8988T (cell line): Measurements from ENCODE around the gene TELO2.
"Not testable (repeated sequence)": the region's sequence is repeated elsewhere in the genome, so short reads cannot be mapped to it uniquely, and the experiment has no call there.

Experiments used
- DNase-seq: peaks from one replicate; pipeline ENCODE4 v3.0.0; 2011

TELO2 gene

DNA sequence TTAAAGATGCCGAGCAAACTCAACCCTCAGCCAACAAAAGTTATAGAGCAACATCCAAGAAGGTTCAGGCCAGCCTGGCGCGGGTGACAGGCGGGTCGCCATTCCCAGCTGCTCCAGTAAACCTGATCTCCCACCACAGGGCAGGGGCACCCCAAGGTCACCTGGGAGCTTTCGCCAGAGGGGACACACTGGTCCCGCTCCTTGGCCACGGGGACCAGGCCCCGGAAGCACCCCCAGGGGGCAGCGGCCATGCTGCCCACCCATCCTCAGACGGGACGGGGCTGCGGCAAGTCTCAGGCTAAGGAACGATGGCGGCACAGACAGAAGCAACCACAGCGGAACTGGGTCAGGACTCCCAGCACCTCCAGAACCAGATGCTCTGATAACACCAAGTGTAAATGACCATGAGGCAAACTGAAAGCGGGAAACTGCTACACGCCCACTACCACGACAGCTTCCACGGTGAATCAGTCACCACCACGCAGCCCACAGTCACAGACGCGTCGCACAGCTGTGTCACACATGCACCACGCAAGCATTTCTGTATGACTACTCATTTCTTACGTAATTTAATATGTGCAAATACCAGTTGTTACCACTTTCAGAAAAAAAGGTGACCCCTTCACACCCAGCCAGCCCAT lies 34.7 kb upstream of the TELO2 start:
- DNase-seq: no peak

DNA sequence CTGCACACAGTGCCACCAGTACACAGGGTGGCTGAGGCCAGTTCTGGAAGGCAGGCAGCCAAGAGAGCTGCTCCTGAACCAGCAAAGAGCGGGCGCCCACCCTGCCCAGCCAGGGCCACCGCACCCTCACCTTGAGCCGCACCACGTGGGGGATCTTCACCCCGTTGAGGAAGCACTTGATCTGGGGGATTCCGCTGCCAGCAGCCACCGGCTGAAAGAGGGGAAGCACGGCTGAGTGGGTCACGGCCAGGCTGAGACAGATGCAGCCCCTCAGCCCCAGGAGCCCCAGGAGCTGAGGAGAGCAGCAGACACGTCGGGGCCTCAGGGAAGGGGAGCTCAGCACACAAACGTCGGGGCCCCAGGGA lies 34.2 kb upstream of the TELO2 start:
- no peak for DNase-seq

DNA sequence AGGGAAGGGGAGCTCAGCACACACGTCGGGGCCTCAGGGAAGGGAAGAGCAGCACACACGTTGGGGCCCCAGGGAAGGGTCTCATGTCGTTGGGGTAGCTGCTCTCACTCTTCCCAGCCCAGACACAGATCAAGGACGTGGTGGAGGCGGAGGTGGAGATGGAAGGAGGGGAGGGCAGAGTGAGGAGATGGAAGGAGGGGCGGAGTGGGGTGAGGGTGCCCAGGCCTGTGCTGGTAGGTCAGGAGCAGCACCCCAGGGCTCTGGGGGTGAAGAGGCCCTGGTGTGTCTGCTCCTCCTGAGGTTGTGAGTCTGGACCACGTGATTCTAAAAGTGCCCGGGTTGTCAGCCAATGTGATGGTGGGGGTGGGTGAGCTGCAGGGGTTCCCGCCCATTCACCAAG lies 33.2 kb upstream of the TELO2 start:
- DNase-seq: no peak

DNA sequence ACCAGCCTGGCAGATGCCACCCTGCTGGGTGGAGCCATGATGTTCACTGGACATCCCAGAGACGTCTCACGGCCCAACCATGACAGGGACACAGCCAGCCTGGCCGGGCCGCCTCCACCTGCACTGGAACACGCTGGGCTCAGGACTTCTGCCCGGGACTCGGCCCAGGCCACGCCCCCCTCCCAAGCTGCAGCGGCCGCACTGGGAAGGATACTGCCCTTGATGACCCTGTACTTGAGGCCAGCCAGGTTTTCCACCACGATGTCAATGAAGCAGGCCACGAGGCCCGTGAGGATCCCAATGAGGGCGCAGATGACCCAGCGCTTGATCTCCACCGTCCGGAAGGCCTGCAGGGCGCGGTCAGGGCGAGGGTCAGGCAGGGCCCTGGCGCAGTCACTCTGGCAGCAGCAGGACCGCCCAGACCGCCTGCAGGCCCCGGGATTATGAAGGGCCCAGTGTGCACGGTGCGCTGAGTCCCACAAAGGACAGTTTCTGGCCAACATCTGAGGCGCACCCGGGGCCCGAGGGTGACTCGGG lies 32.5 kb upstream of the TELO2 start:
- no peak for DNase-seq

DNA sequence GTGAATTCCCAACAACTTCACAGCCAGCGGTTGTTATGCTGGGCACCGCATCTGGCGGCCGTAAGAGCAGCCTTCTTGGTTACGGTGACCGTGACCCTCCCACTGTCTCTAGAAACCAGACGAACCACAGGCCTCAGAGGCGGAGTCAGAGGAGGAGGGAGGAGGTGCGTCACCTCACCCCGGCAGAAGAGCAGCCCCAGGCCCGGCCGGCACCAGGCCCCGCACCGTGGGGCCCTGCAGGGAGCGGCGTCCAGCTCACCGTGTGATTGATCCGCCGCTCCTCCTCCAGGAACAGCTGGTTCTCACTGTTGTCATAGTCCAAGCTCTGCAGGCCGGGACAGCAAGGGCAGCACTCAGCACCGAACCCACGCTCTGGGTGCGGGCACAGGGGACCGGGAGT lies 32.0 kb upstream of the TELO2 start:
- DNase-seq: no peak

DNA sequence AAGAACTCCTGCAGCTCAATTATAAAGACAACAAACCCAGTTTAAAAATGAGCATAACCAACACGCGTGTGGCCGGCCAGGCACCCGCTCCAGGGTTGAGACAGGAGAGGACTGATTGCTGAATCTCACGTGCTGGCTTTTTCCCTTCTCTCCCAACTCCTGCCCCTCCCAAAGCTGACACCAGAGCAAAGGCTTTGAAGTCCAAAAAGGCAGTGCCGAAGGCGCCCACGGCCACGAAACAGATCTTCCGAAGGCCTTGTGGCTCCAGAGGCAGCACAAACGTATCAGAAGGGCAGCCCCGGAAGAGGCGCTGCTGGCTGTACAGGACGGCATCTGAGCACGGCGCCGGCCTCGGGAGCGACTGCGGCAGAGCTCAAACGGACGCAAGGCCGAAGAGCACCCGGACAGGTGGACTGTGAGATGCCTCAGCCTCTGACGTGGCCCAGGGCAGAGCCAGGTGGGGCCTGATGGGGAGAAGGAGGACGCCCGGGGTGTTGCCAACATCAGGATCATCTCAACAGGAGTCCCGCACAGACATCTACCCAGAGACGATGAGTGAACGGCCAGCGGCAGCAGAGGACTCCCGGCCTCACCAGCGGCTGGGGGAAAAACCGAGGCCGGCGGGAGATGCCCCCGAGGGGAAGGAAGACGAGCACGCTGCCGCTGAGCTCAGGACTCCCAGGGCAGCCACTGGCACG lies 28.8 kb upstream of the TELO2 start:
- DNase-seq: no peak

DNA sequence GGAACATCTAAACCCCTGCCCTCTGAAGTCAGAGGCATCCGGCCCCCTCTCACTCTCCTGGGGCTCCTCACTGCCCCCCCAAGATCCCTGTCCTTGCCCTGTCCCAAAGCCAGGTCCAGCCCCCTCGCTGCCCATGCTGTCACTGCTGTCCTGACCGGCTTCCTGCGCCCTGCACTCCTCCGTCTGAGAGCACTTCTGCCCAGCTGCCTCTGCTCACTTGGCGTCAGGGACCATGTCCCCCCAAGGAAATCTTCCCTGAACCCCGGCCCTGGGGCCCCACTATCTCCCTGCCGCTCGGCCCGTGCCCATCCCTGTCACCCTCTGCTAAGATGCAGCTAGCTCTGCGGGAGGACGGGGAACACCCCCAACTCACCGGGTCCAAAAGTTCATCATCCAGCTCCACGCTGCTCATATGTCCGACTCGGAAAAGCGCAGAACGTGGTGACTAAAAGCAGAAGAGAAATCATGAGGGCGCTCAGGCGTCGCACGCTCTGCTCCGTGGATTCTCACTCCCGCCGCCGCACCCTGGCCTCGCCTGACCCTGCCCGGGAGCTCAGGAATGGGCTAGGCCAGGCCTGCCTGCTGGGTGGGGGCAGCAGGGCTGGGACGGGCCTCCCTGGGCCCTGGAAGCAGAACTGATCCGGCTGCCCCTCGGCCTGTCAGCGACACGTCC lies 28.1 kb upstream of the TELO2 start:
- no peak for DNase-seq

DNA sequence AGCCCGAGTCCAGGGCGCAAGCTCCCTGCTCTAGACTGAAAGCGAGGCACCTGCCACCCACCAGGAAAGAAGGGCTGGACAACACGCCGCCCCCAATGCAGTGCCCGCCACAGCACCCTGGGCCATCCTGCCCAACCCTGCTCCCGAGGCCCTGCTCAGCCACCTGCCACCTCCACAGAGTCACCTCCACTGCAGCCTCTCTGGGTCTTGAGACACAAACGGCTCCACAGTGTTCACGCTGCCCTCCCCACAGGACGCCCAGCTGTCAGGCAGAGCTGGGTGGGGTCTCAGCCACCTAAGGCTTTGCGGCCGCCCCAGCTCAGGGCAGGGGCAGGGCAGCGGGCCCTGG lies 27.6 kb upstream of the TELO2 start:
- no peak for DNase-seq

DNA sequence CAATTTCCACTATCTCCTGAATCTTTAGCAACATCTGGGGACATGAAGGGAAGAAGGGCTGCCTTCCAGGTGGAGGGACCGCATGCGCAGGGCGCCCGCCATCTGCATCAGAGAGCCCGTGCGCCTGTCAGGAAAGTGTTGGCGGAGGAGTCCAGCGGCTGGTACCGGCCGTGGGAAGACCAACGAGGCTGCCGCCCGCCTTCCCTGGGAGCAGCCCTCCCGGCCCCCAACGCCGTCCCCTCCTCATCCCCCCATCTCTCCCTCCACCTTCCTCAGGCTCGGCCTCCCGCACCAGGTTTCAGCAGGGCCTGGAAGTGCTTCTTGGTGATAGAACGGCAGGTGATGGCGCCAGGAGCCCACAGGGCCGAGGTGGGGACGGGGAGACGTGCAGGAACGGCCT lies 27.1 kb upstream of the TELO2 start:
- no peak for DNase-seq

DNA sequence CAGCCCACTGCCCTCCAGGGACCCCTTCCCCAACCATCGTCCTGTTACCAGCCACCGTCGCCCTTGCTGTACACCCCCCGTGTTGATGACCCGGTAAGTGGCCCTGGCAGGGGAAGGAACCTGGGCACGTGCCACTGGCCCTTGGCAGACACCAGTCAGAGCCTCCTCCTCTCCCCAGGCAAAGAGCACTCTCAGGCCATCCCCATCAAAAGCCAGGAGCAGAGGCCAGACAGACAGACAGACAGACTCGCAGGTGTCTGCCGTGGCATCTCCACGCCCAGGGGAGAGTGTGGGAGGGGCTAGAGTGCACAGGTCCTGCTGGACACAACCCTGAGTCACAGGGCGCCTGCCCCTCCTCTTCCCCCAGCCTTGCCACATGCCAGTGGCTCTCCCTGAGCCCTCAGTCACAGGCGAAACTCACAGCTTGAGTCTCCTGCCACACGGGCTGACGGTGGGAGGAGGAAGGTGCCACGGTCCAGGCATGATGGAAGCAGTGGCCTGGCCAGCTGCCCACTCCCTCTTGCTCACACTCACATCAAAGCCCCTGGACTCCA lies 26.1 kb upstream of the TELO2 start:
- DNase-seq: no peak

DNA sequence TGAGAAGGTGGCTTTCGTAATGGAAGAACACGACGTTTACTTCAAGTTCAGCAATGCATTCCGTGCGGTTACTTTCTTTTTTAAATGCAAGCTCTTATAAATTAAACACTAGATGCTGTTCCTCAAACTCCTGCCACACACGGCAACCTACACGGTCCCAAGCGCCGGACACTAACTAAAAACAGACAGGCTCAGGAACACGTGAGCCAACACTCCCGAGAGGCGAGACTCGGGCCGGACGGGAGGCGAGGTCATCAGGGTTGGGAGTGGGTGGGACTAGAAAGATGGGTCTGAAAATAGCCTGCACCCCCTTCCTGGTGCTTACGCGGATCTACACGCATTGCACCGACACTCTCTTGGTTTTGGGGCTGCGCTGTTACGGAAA lies 24.7 kb upstream of the TELO2 start:
- no peak for DNase-seq

DNA sequence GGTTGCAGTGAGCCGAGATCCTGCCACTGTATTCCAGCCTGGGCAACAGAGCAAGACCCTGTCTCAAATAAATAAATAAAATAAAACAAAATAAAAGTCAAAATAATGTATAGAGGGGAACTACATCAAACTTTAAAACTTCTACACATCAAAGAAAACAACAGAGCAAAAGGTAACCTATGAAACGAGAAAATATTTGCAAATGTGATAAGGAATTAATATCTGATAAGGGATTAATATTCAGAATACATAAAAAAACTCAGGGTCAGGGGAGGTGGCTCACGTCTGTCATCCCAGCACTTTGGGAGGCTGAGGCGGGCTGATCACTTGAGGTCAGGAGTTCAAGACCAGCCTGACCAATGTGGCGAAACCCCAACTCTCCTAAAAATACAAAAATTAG lies 24.0 kb upstream of the TELO2 start:
- not testable (repeated sequence) for DNase-seq

DNA sequence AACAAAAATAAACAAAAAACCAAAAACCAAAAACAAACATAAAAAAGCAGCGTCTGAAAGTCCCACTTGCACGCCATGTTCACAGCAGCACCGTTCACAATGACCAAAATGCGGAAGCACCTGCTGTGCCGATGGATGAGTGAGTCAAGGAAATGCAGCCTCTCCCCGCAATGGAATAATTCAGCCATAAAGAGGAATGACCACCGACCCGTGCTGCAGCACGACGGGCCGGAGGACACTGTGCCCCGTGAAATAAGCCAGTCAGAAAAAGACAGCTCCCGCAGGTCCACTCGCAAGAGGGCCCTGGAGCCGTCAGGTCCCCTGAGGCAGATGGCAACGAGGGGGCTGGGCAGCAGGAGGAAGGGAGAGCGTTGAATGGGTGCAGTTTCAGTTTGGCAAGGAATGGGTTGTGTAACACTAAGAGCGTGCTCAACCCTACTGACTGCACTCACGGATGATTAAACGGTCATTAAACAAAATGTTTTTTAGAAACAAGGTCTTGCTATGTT lies 23.4 kb upstream of the TELO2 start:
- DNase-seq: no peak

DNA sequence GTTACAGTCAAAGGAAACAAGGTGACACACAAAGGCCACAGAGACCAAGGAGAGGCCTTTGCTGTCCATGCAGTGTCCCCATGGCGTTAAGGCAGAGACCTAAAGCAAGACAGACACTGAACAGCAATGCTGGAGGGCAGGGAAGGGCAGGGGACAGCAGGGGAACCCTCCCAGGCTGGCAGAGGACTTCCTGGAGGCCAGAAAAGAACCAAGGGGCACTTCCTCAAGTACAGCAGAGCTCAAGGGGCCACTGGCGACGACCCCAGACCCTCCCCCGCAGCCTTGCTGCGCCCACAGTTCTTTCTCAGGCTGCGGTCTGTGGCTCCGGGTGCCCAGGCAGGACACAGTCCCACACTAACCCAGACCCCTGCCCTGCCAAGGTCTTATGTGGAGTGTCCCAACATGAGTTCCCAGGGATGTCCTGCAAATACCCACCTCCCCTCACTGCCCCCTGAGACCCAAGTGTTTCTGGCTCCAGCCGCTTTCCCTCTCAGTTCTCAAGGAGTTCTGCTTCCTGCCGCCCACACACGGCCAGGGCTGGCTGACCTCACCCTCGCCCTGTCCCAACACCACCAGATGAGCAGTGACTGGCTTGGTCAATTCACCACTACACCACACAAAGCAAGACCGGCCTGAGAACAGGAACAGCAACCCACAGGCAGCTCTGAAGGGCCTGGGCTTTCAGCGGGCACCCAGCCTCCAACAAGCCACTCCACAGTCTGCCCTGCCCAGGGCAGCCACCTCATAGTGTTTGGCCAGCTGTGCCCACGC lies 22.5 kb upstream of the TELO2 start:
- no peak for DNase-seq

DNA sequence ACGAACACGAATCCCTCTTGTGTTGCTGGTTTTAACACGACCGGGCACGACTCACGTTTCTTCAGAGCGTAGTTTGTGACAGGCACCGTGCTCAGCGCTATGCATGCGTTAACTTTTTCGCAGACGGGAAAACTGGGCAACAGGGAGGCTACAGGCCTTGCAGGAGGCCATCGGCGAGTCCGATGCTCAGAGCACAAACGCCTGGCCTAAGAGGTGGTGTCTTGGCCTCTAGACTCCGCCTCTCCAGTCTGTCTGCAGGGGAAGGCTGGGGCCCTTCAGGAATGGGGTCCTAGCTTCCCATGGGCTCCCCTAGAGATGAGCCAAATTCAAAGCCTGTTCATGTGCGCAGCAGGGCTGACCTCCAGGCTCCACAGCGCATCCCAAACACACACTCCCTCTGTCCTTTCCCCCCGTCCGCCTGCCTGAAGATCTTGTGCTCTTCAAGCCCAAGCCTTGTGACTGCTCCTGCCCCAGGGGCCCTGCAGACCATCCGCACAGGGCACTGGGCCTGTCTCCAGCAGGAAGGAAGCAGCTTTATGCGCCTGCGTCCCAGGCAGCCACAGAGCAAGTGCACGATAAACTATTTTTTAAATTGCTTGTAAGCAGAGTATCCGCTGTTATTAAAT lies 21.5 kb upstream of the TELO2 start:
- DNase-seq: no peak

DNA sequence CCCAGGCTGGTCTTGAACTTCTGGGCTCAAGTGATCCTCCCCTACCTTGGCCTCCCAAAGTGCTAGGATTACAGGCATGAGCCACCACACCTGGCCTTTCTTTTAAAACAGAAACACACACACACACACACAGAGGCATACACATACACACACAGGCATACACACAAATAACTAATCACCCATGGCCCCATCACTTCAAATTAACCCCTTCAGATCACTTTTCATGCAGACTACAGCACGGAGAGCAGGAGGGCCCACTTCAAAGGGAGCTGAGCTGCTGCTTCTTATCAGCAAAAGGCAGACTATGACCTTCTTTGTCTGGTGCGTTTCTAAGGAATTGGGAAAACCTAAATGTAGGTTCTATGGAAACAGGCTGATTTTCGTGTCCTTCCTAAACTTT lies 20.2 kb upstream of the TELO2 start:
- DNase-seq: no peak

DNA sequence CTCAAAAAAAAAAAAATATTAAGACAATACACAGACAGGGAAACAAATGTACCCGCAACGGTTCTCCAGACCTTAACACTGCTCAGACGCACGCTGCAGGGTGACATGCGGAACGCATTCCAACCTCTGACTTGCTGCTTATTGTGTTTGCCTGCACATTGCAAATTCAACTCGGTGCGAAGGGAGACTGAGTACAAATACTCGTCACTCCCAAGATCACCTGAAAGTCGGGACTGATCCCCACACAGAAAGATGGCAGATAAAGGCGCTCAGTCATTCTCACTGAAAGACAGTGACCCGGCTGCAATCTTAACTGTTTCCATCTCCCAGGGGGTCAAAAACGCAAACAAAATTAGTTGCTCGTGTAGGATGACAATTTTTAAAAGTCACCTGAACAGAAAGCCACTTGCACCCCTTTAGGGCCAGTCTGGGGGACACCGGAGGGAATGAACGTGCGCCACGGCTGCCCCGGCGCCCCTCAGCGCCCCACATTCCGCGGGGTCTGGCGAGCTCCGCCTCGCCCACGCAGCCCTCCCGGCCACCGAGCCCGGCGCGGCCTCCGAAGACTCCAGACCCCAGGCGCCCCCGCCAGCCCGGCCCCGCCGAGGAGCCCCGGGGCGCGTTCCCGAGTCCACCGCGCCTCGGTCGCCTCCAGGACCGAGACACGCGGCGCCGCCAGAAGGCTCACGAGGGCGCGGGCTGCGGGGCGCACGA lies 18.9 kb upstream of the TELO2 start:
- DNase-seq: no peak

DNA sequence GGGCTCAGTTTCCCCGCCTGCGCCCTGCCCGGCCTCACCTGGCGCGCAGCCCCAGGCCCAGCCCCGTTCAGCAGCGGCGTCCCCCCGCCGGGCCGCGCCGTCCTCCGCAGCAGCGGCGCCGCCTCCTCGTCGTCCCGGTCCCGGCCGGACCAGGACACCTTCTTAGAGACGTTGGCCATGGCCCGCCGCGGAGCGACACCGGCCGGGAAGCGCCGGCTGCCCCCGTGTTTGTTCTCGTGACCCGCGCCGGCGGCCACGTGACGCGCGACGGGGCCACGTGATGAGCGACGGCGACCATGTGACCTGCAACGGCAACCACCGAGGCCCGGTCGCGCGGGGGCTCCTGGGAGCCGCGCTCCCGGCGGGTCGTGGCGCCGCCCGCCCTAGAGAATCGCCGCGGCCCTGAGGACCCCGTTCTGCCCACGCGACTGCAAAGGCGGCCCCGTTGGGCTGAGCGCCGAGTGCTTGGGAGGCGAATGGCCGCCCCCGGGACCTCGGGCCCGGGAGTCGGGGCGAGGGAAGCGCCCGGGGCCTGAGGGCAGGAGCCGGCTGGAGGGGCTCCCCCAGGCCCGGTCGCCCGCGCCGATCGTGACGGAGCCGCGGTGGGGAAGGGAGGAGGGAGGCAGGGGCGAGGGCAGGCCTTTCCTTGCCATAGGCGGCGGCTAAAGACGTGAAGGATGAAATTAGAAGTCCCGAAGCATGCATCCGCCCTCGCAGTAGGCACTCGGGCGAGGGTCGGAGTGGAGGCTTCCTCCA lies 18.2 kb upstream of the TELO2 start, which contains the start of gene CLCN7:
CLCN7 (minus strand) TSS at position 233 of the 756 bp plus-strand sequence; CDS start at position 179, 54 bp downstream.
- DNase-seq: peak; percentile 94

DNA sequence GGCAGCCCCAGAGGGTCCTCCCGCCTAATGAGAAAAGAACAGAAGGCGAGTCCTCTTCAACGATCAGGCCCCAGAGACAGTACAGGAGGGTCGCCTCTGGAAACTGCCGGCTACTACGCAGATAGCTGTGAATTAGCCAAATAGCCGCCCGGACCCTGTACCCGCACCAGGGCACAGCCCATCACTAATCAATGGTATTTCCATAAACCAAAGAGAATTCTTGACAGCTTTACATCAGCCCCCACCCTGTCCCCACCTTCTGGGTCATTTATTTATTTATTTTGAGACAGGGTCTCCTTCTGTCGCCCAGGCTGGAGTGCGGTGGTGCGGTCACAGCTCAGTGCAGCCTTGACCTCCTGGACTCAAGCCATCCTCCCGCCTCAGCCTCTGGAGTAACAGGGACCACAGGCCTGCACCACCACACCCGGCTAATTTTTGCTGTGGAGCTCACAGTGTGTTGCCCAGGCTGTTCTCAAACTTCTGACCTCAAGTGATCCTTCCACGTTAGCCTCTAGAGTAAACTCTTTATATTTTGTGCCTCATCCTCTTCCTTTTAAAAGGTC lies 17.5 kb upstream of the TELO2 start:
- no peak for DNase-seq

DNA sequence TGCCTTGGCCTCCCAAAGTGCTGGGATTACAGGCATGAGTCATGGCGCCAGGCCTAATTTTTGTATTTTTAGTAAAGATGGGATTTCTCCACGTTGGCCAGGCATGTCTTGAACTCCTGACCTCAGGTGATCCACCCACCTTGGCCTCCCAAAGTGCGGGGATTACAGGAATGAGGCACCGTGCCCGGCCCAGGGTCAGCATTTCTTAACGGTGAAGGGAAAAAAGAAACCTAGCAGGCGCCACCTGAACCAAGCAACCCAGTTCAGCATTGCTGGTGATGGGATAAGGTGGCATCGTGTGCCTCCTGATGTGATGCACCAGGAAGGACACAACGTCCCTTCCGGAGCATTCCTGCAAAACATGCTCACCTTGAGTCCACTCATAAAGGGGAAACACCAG lies 16.1 kb upstream of the TELO2 start:
- DNase-seq: no peak

DNA sequence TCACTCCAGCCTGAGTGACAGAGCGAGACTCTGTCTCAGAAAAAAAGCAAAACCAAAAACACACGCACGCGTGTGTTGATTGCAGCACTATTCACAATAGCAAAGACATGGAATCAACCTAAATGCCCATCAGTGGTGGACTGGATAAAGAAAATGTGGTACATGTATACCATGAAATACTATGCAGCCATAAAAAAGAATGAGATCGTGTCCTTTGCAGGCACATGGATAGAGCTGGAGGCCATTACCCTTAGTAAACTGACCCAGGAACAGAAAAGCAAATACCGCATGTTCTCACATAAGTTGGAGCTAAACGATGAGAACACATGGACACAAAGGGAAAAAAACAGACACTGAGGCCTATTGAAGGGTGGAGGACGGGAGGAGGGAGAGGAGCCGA lies 14.2 kb upstream of the TELO2 start:
- DNase-seq: not testable (repeated sequence)
